LHCN-M2 (cell line): ENCODE measurements around the gene SLCO4A1. TPM values are rescaled to one million over a fixed set of nuclear protein-coding genes. Genes with fewer than 3 reads are reported as not detected.
"Not testable (repeated sequence)": the region's sequence is repeated elsewhere in the genome, so short reads cannot be mapped to it uniquely, and the experiment has no call there.

Experiments
- DNase-seq: peaks from one replicate; pipeline ENCODE4 v3.0.0-alpha.2; 2012; ENCODE audit warnings: low read depth
- total RNA-seq: library from RNA; depleted of rRNA; stranded (reverse); fragments of >200 nt; gene quantifications from 2 replicates; pipeline ENCODE4 v1.2.3, GENCODE V29; 2014

Gene SLCO4A1
- total RNA-seq, 1 experiment from 2014 or later: 0.17 TPM

GRCh38 chr20:62622178-62622876, 20.0 kb upstream of the SLCO4A1 start:
- no peak for DNase-seq

GRCh38 chr20:62622877-62623487, 19.3 kb upstream of the SLCO4A1 start:
- DNase-seq: no peak

- peak; percentile 73 for DNase-seq
These were observed 18.6 kb upstream of the SLCO4A1 start for GRCh38 chr20:62623488-62624324.

GRCh38 chr20:62624325-62624690, 18.0 kb upstream of the SLCO4A1 start:
- DNase-seq: no peak

GRCh38 chr20:62624719-62625453, 17.4 kb upstream of the SLCO4A1 start:
- no peak for DNase-seq

GRCh38 chr20:62625516-62625915, 16.8 kb upstream of the SLCO4A1 start:
- DNase-seq: no peak

GRCh38 chr20:62625921-62626547, 16.3 kb upstream of the SLCO4A1 start:
- DNase-seq: no peak

- DNase-seq: not testable (repeated sequence)
These were observed 14.9 kb upstream of the SLCO4A1 start for GRCh38 chr20:62627425-62627824.

GRCh38 chr20:62627901-62628612, 14.2 kb upstream of the SLCO4A1 start:
- DNase-seq: no peak

GRCh38 chr20:62628691-62629090, 13.6 kb upstream of the SLCO4A1 start:
- DNase-seq: no peak

- DNase-seq: no peak
These were observed 12.3 kb upstream of the SLCO4A1 start for GRCh38 chr20:62629864-62630470.

GRCh38 chr20:62631336-62632308, 10.7 kb upstream of the SLCO4A1 start:
- DNase-seq: no peak

GRCh38 chr20:62632575-62633090, 9.7 kb upstream of the SLCO4A1 start:
- DNase-seq: no peak

GRCh38 chr20:62633598-62634329, 8.5 kb upstream of the SLCO4A1 start:
- no peak for DNase-seq

GRCh38 chr20:62634330-62634967, 7.9 kb upstream of the SLCO4A1 start:
- no peak for DNase-seq

GRCh38 chr20:62635232-62635631, 7.1 kb upstream of the SLCO4A1 start:
- no peak for DNase-seq

- DNase-seq: no peak
These were observed 6.5 kb upstream of the SLCO4A1 start for GRCh38 chr20:62635852-62636251.

- no peak for DNase-seq
These were observed 5.9 kb upstream of the SLCO4A1 start for GRCh38 chr20:62636446-62636845.
